Erythroblast (primary cell): Measurements from ENCODE around the gene WDCP.

Experiments used
- GATA1 ChIP-seq: IDR thresholded peaks from 2 replicates; pipeline ENCODE4 v1.6.1; 2011; ENCODE audit warnings: low read depth, mild to moderate bottlenecking, control low read depth, low read length, moderate library complexity
- POLR2A ChIP-seq: IDR thresholded peaks from 2 replicates; pipeline ENCODE4 v1.6.1; 2011; ENCODE audit warnings: mild to moderate bottlenecking, low read length

DNA sequence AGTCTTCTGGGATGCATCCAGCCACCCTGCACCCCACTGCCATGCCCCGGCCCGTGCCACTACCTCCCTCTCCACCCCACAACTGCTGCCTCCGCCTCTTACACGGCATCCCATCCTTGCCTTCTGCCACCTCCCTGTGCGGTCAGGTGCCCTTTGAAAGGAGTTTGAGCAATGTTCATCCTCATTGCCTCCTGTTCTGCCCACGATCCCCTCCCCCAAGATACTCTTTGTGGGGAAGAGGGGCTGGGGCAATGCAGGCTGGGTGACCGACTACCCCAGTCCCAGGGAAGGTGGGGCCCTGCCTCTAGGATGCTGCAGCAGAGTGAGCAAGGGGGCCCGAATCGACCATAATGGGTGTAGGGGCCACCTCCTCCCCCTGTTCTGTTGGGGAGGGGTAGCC lies 28.9 kb downstream of the WDCP start:
- no peak for TF ChIP-seq POLR2A
- TF ChIP-seq GATA1: no peak
